WERI-Rb-1 (cell line): Measurements from ENCODE around the gene IGF2R.

ENCODE experiments used
- DNase-seq: peaks from one replicate; pipeline ENCODE4 v3.0.0-alpha.2; 2020
- H3K27ac ChIP-seq: fragments of 250-450 bp; sonication (Bioruptor Pico); 2 replicates; pipeline ENCODE4 v1.5.1; 2020; ENCODE audit warnings: mild to moderate bottlenecking, moderate library complexity
- H3K27me3 ChIP-seq: fragments of 250-450 bp; sonication (Bioruptor Pico); 2 replicates; pipeline ENCODE4 v1.5.1; 2021; ENCODE audit warnings: mild to moderate bottlenecking, low read depth, moderate library complexity; ENCODE audit not compliant: insufficient read depth, severe bottlenecking
- H3K36me3 ChIP-seq: fragments of 250-450 bp; sonication (Bioruptor Pico); 2 replicates; pipeline ENCODE4 v1.5.1; 2020; ENCODE audit warnings: mild to moderate bottlenecking, moderate library complexity
- H3K4me3 ChIP-seq: 2 replicates; pipeline ENCODE4 v1.5.1; 2011; ENCODE audit warnings: low read depth, mild to moderate bottlenecking, control low read depth, low read length
- H3K9me3 ChIP-seq: fragments of 250-450 bp; sonication (Bioruptor Pico); 2 replicates; pipeline ENCODE4 v1.5.1; 2021; ENCODE audit warnings: mild to moderate bottlenecking, moderate library complexity; ENCODE audit not compliant: severe bottlenecking
- CTCF ChIP-seq: IDR thresholded peaks from 2 replicates; pipeline ENCODE4 v1.5.1; 2011; ENCODE audit warnings: low read depth, mild to moderate bottlenecking, control low read depth, inconsistent platforms, low read length

IGF2R gene

GRCh38 chr6:160141001-160141726, 172.3 kb downstream of the IGF2R start:
- TF ChIP-seq CTCF: no peak
- no peak for DNase-seq
- no peak overlapping the region for H3K4me3 ChIP-seq

GRCh38 chr6:160142115-160142715, 173.3 kb downstream of the IGF2R start:
- Histone ChIP-seq H3K4me3 (no peak overlapping the region), H3K27me3 (peaks cover 47% of the 10 kb centered on the region), H3K9me3 (no peaks in the 10 kb centered on the region), H3K36me3 (no peaks in the 10 kb centered on the region), H3K27ac (no peak overlapping the region)
- no peak for DNase-seq
- TF ChIP-seq CTCF: no peak

More at GRCh38 chr6:160141001-160141726, 172.3 kb downstream of the IGF2R start:
- Histone ChIP-seq H3K27ac (no peak overlapping the region), H3K36me3 (no peaks in the 10 kb centered on the region), H3K9me3 (no peaks in the 10 kb centered on the region), H3K27me3 (peaks cover 57% of the 10 kb centered on the region)

- Histone ChIP-seq H3K36me3 (no peaks in the 10 kb centered on the region), H3K4me3 (no peak overlapping the region), H3K9me3 (no peaks in the 10 kb centered on the region), H3K27ac (no peak overlapping the region), H3K27me3 (peaks cover 43% of the 10 kb centered on the region)
- DNase-seq: no peak
- no peak for TF ChIP-seq CTCF
These were observed 177.7 kb downstream of the IGF2R start for GRCh38 chr6:160146454-160147145.

GRCh38 chr6:160147146-160147536, 178.3 kb downstream of the IGF2R start:
- no peak overlapping the region for H3K27ac ChIP-seq
- no peak for TF ChIP-seq CTCF

GRCh38 chr6:160154471-160154870, 185.6 kb downstream of the IGF2R start:
- Histone ChIP-seq H3K36me3 (no peaks in the 10 kb centered on the region), H3K9me3 (no peaks in the 10 kb centered on the region), H3K4me3 (no peak overlapping the region), H3K27ac (no peak overlapping the region), H3K27me3 (peaks cover 53% of the 10 kb centered on the region)
- no peak for DNase-seq
- TF ChIP-seq CTCF: no peak

More at GRCh38 chr6:160147146-160147536, 178.3 kb downstream of the IGF2R start:
- Histone ChIP-seq H3K36me3 (no peaks in the 10 kb centered on the region), H3K4me3 (no peak overlapping the region), H3K27me3 (peaks cover 42% of the 10 kb centered on the region), H3K9me3 (no peaks in the 10 kb centered on the region)
- no peak for DNase-seq
